HG03135 (cell line): Measurements from ENCODE around the gene PRPF40A.

ENCODE experiments used
- ATAC-seq: cut with Tn5 transposase; IDR thresholded peaks from one replicate; pipeline ENCODE4 v1.9.1; 2021; ENCODE audit warnings: mild to moderate bottlenecking, moderate library complexity; ENCODE audit not compliant: unreplicated experiment

Gene PRPF40A

DNA sequence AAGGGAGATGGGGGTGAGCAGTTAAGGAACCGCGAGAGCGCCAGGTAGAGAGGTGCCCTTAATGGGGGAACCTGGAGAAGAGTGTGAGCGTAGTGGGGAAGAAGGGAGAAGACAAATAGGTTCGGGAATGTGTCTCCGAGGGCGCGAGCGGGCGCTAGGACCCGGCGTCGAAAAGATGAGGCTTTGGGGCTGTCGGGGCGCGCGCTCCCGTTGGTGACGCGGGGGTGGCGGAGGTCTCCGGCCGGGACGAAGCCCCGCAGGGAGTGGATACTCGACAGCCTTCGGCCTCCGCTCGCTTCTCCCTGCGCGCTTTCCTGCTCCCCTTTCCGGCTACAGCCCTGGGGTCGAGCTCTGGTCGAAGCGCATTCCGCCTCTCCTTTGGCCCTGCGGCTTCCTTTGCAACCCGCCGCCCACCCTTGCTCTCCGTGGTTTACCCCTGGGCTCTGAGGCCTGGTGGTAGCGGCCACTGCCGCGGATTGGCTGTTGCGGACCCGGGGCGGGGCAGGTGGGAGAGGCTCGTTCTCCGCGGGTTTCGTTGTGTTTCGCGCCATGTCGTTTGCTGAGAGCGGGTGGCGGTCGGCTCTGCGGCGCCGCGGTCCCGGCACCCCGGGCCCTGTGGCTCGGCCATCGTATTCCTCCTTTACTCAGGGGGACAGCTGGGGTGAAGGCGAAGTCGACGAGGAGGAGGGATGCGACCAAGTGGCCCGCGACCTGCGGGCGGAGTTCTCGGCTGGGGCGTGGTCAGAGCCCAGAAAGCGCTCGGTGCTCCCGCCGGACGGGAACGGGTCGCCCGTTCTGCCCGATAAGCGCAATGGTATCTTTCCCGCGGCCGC, 1.0 kb upstream of the PRPF40A start, which contains the start of gene ARL6IP6:
ARL6IP6 (plus strand) TSS at position 545 of the 833 bp plus-strand sequence; CDS start at position 550, 5 bp downstream.
- peak; percentile 72 for ATAC-seq

DNA sequence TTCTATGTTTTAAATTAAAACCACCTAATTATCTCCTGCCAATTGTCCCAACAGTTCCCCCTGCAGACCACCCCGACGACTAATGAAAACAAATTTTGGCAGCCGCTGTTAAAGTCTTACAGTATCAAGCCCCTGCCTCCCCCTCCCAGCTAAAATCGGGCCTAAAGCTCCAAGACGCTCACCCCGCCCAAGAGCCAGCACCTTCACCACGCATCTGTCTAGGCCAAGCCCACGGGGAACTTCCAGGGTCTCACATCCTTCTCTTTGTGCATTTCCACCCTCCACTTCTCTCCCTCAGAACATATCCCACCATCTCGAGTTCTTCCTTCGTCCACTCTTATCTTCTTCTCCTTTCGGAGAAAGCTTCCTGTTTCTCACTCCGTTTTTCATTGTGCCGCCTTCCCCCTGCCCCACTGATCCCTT, 445 bp downstream of the PRPF40A start:
- peak; percentile 2 for ATAC-seq

DNA sequence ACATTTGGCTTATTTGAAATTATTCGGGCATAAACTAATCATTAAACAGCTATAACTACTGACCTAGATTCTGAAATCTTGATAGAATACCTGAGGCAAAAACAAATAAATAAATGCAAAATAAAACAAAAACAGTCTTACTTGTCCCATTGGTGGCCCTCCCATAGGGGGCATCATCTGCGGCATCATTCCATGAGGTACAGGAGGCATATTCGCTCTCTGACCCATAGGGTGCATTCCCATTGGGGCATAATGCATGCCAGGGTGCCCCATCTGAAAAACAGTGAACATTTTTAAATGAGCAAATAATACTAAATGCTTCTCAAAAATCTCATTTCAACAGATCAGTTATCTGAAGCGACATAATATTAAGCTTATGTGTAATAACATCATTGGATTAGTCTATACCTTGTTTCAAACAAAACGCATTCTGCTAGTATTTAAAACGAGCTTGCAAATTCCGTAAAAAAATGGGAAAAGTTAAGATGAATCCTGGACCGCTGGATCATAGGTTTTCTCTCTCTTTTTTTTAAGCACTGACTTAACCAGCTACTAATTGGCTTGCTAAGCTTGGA, 1.3 kb downstream of the PRPF40A start:
- no peak for ATAC-seq

DNA sequence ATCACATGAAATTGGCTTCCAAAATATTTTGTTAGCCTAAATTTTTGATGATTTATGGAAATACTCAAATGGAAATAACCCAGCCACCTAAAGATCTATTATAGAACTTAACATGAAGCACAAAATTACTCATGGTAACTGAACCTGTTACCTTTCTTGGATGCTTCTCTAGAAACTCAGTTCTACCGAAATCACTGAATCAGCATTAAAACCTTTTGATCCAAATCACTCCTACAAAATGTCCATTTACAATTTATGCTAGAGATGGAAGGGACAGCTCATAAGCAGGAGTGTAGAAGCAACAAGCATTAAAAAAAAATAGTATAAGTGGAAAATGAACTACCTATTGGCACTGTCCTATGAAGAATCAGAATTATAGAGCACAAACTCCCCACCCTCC, 2.1 kb downstream of the PRPF40A start:
- ATAC-seq, result no peak

DNA sequence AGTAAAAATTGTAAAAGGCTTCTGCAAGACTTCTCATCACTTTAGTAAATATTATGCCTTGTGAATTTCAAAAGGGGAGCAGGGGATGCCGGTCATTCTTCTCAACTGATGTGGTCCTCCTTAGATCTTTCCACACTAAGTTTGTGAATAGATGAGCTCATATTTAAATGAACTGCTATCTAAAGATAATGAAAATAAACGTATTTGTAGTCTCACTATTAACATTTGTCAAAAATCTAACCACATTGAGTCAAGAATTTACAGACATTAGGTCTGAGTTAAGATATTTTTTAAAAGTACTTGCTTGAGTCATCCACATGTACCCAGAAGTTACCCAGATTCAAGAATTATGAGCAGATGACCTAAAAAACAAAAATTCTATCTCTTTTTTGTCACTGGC, 6.5 kb downstream of the PRPF40A start:
- ATAC-seq, result no peak

DNA sequence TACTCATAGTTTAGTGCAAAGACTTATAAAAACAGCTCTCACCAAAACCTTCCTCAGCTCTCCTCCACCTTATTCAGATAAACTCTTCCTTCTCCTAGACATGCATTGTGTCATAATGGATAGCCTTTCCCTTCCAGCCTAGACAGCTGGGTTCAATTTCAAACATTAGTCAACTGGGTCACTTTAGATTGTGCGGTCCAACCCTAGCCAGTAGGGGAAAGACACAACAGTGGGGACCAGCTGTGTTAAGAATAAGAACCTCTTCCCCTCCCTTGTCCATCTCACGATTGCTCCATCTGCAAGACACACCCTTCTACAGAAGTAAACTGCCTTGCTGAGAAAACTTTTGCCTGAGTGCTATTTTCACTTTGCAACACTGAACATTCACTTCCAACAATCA, 8.5 kb downstream of the PRPF40A start:
- ATAC-seq, result no peak

DNA sequence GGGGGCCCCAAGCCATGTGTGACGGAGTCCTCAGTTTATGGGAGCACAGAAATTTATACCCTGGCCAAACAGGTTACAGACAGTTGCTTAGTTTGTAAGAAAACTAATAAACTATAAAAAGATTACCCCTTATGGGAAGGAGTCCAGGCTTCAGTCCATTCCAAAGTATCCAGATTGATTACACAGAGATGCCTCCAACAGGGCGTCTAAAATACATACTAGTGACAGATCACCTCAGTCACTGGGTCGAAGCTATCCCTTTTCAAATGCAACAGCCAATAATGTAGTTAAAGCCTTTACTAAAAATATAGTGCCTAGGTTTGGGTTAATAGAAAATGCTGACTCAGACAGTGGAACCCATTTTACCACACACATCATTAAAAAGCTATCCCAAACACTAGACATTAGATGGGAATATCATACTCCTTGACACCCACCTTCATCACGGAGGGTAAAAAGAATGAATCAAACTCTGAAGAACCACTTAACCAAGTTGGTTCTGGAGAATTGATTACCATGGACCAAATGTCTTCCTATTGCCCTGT, 10.7 kb downstream of the PRPF40A start:
- ATAC-seq, result no peak

DNA sequence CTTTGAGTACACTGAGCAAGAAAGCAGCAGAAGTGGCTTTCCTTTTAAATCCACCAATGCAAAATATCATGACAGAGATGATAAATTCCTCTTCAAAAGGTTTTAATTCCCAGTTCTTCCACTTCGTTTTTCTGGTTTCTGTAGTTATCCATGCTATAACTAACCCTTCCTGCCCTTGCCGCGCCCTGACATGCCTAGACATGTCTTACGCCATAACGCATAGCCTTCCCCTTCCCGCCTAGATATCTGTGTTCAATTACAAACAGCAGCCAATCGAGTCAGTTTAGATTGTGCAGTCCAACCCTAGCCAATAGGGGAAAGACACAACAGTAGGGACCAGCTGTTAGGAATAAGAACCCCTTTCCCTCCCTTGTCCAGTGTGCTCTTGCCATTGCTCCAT, 16.1 kb downstream of the PRPF40A start:
- no peak for ATAC-seq

DNA sequence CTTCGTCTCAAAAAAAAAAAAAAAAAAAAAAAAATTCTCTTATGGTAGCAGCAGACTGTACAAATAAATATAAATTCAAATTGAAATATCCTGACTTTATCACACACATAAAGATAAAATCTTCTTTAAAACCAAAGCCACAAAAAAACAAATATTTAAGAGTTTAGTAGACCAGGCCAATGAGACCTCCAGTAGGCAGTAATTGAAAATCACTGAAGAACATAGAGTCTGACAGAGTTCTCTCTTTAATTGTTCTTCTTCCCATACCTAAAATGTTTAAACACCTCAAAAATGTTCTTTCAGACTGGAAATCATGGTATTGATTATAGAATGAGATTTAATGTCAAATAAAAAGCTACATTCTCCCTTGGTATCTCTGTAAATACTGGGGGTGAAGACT, 20.8 kb downstream of the PRPF40A start:
- no peak for ATAC-seq

DNA sequence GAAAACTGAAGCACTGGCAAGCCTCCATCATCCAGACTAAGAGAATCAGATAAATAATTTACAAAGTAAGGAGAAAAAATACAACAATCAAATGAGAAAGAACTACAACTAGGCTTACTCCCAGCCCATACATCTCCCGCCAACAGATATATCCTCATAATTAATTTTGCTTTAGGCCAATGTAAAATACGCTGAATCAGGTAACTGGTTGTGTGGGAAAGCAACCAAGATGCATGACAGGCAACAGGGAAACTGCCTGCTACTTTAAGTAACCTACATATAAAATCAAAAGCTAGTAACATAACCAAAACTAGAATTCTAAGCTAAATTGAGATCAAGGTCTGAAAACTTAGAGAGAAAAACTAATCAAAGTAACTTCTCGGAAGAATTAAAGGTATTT, 21.5 kb downstream of the PRPF40A start:
- ATAC-seq, result no peak

DNA sequence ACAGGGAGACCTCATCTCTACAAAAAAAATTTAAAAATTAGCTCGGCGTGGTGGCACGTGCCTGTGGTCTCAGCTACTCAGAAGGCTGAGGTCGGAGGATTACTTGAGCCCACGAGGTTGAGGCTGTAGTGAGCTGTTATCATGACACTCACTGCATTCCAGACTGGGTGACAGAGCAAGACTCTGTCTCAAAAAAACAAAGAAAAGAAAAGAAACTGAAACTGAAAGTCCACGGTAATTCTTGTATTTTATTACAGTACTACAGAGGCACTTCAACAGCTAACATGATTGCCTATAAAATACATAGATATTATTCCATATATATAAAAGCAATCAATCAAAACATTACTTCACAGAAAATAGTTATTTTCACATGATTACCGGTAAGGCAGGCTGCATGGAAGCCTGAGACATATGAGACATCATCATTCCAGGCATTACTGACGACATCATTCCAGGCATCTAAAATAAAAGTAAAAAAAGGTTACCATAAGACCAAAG, 23.1 kb downstream of the PRPF40A start:
- peak; percentile 58 for ATAC-seq

DNA sequence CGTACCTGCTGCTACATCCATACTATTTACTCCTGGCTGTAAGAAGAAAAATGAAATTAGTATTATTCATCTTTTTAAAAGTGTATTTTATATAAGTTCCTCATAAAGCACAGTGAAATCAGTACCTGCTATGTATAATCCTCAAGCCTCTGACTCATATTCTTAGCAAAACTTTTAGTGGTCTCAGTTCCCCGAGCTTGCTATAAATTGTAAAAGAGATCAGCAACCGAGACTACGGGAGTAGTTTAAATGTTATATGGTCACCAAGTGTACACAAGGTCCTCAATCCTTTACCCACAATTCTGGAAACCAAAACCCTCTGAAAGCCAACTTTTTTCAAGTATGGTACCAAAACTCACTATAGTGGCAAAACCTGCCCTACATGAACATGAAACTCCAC, 24.2 kb downstream of the PRPF40A start:
- ATAC-seq, result peak; percentile 81

DNA sequence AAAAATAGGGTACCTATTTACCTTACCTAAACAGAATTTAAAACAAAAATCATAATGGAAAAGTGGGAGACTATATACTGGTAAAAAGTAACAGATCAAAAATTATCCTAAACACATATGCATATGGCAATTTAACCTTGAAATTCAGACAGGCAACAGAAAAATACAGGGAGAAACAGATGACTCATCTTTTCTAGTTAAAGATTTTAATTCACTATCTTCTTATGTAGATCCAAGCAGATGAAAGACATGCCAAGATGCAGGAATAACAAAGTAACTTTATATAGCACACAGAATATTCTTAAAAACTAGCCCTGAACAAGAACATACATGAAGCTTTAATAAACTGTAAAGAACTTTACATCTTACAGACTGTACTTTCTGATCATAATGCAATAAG, 30.9 kb downstream of the PRPF40A start:
- no peak for ATAC-seq

DNA sequence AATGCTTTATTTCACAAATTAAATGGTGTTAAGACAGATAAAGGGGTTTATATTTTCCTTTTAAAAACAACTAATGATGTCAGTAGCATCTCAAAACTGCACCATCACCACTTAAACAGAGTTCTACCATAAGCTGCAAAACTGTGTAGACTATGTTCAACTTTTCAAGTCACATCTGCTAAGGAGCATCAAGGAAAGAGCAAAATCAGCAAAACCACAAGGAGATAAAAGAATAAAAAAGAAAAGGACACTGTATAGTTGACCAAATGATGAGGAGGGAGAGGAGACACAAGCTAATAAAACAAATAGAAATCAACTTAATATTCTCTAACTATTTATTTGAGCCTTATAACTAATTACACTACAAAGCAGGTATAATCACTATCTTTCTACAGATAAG, 33.9 kb downstream of the PRPF40A start:
- ATAC-seq, result no peak

DNA sequence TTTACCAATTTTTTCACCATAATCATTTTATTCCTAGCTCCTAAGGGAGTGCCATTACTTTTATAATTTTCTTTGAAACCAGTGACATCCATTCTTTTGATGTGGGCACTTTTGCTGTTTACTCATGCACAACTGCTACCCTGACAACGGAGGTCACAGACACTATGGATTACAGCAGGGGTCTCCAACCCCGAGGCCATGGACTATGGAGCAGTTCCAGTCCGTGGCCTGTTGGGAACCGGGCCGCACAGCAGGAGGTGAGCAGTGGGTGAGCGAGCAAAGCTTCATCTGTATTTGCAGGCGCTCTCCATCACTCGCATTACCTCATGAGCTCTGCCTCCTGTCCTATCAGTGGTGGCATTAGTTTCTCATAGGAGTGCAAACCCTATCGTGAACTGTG, 34.6 kb downstream of the PRPF40A start:
- ATAC-seq, result no peak

DNA sequence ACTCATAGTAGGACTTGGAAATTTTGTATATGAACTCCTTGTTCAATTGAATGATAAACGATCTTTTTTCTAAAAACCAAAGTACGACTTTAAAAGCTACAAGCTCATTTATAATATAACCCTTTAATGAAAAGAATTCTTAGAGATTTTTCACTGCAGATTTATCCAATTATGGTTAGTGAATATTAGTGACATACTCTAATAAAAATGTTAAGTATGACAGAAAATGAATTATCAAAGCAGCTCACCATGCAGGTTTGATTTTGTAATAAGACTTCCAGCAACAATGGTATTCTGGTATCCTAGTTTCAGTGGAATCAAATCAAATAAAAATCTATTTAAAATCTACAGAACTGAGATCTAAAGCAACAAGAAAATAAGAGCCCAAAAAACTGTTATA, 38.5 kb downstream of the PRPF40A start:
- no peak for ATAC-seq

DNA sequence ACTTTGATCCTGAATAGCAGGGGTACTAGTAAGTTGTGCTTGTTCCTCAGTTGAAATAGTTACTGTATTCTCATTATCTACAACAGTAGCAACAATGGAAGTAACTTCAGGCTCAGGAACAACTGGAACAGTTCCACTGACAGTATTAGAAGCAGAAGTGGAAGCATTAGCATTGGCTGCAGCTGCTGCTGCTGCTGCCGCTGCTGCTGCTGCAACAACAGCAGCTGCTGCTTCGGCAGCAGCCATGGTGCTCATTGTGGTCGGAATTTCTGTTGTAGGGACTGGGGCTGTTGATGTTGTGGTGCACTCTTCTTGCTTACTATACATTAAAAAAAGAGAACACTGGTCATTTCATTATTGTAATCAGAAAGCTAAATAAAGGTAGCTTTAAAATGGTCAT, 40.8 kb downstream of the PRPF40A start:
- no peak for ATAC-seq

DNA sequence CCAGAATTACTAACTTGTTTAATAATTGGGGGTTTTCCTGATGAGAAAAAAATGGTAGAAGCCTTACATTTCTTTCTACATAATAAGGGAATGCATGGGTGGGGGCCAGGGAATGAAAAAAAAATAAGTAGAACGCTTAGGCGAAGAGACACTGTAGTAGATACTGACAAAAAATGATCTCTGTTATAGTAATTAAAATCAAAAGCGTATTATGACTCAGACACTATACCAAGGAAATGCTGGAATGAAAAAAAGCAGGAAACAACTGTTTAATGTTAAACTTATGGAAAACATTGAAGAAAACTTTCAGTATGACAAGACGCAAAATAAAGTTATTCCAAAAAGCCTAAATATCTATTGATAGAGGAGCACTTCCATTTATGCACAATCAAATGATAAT, 42.9 kb downstream of the PRPF40A start:
- no peak for ATAC-seq

DNA sequence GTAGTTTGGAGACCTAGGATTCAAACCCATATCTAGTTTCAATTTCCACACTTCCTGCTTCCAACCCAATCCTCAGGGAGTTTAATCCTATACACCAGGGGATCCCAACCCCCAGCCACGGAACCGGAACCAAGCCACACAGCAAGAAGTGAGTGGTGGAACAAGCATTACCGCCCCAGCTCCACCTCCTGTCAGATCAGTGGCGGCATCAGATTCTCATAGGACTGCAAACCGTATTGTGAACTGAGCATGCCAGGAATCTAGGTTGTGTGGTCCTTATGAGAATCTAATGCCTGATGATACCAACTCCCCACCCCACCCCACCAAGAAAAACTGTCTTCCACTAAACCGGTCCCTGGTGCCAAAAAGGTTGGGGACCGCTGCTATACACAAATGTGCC, 52.5 kb downstream of the PRPF40A start:
- no peak for ATAC-seq

DNA sequence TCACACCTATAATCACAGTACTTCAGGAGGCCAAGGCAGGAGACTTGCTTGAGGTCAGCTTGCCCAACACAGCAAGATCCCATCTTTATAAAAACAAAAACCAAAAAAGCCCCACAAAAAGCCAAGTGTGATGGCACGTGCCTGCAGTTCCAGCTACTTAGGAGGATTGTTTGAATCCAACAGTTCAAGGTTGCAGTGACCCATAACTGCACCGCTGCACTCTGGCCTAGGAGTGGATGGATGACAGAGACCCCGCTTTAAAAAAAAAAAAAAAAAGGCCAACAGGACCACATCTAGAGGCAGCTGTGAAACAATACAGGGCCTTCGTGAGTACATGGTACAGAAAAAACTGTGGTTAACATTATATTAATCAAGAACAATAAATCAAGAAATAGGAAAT, 56.2 kb downstream of the PRPF40A start:
- ATAC-seq, result no peak

DNA sequence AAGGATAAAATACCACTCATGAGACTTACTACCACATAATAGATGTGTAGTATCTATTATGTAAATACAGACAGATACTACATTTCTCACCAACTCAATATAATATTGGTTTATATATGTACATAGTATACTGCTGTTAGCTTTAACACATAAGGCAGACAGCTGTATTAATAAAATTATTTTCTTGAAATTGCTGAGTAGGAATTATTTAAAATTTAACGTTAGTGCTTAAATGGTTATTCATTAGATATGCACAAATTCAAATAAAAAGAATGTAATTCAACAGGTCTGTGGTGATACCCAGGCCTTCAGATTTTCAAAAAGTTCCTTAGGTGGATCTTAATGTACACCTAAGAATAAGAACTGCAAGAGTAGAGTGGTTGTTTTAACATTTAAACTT, 59.0 kb downstream of the PRPF40A start:
- ATAC-seq, result no peak

DNA sequence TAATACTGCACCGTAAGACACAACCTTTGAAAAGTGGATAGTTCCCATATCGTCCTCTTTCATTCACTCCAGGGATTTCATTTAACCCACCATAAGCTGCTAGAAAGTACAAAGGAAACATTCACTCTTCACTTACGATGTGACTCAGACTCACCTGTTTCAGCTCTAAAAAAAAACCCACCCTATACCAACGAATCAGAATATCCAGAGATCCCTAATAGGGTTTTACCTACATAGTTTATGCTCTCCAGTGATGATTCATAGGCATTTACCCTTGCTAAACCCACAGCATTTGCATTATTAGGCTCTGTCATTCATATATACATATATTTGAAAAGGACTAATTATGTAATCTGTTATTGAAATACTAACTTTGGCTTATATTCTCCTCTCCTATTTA, 60.2 kb downstream of the PRPF40A start:
- ATAC-seq, result peak; percentile 54
